ENCODE results near the gene CACNA1C.

The CACNA1C gene

DNA sequence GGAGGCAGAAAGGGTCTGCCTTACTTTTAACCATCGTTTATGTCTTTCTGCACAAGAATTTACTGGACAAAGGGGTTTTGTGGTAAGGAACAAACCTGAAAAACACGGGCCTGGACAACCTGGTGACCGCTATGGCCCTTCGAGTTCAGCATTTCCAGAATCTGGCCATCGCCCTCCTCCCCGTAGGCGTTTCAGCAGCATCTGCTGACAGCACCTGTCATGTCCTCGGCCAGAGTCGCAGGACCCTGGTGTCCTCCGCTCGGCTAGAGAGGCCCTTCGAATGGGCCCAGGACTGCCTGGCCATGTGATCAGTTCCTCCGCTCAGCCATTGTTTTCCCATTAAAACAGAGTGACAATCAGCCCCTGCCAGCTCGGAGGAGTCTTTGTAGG lies 599.2 kb downstream of the CACNA1C start:
- TF ChIP-seq, protein P1, sequence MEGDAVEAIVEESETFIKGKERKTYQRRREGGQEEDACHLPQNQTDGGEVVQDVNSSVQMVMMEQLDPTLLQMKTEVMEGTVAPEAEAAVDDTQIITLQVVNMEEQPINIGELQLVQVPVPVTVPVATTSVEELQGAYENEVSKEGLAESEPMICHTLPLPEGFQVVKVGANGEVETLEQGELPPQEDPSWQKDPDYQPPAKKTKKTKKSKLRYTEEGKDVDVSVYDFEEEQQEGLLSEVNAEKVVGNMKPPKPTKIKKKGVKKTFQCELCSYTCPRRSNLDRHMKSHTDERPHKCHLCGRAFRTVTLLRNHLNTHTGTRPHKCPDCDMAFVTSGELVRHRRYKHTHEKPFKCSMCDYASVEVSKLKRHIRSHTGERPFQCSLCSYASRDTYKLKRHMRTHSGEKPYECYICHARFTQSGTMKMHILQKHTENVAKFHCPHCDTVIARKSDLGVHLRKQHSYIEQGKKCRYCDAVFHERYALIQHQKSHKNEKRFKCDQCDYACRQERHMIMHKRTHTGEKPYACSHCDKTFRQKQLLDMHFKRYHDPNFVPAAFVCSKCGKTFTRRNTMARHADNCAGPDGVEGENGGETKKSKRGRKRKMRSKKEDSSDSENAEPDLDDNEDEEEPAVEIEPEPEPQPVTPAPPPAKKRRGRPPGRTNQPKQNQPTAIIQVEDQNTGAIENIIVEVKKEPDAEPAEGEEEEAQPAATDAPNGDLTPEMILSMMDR (IDR thresholded peaks at IDR 0.05; ENCODE audit: poor library complexity, severe bottlenecking): no peak
- no peaks in the 10 kb centered on the region for H3K4me1 ChIP-seq (ENCODE audit: insufficient read depth, poor library complexity, severe bottlenecking)
- H3K36me3 ChIP-seq (ENCODE audit: low read depth): no peaks in the 10 kb centered on the region
- ATAC-seq (ENCODE audit: low read depth) (no peak), DNase-seq (ENCODE audit: low spot score) (peak; percentile 53)
- no peaks in the 10 kb centered on the region for H3K9me3 ChIP-seq (ENCODE audit: severe bottlenecking)
- peaks cover 63% of the 10 kb centered on the region for H3K27me3 ChIP-seq (ENCODE audit: insufficient read depth, poor library complexity, severe bottlenecking)
- H3K27ac ChIP-seq (ENCODE audit: poor library complexity, severe bottlenecking): no peak overlapping the region
- no peak overlapping the region for H3K4me3 ChIP-seq (ENCODE audit: severe bottlenecking)

DNA sequence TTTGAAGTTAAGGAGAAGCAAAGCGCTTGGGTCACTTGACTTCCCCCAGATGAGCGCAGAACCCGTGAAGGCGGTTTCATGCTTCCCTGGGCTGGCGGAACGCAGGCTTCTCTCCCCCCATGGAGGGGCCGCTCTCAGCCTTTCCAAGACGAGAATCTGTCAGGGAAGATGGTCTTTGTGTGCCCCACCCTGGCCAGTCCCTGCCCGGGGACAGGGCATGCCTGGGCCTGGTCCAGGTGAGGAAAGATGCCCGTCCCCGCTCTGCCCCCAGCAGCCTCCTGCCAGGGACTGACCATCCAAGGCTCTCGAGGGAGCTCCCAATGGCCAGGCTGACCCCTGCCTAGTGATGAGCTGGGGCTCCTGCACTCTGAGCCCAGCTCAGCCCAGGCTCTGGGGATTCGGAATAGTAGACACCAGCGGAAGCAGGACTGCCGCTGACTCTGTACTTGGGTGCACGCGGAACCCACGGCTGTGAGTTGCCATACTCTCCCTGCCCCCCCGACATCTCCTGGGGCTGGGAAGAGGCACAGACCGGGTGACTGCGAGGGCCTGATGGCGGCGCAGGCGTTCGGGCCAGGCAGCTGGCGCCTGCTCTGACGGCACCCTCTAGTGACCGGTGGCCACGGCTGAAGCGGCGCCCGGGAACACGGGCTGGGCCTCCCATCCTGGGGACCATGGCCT lies 599.8 kb downstream of the CACNA1C start:
- TF ChIP-seq, protein P1 (IDR thresholded peaks at IDR 0.05; ENCODE audit: poor library complexity, severe bottlenecking): no peak
- peak; percentile 56 for DNase-seq (ENCODE audit: low spot score)
- ATAC-seq (ENCODE audit: low read depth): no peak
- H3K36me3 ChIP-seq (ENCODE audit: low read depth): no peaks in the 10 kb centered on the region
- no peak overlapping the region for H3K4me3 ChIP-seq (ENCODE audit: severe bottlenecking)
- H3K27me3 ChIP-seq (ENCODE audit: insufficient read depth, poor library complexity, severe bottlenecking): peaks cover 60% of the 10 kb centered on the region
- H3K4me1 ChIP-seq (ENCODE audit: insufficient read depth, poor library complexity, severe bottlenecking): no peaks in the 10 kb centered on the region
- no peak overlapping the region for H3K27ac ChIP-seq (ENCODE audit: poor library complexity, severe bottlenecking)
- no peaks in the 10 kb centered on the region for H3K9me3 ChIP-seq (ENCODE audit: severe bottlenecking)

- H3K9me3 ChIP-seq (ENCODE audit: severe bottlenecking): no peaks in the 10 kb centered on the region
- ATAC-seq (ENCODE audit: low read depth): no peak
- H3K4me1 ChIP-seq (ENCODE audit: insufficient read depth, poor library complexity, severe bottlenecking): no peaks in the 10 kb centered on the region
- H3K4me3 ChIP-seq (ENCODE audit: severe bottlenecking): no peak overlapping the region
- no peak overlapping the region for H3K27ac ChIP-seq (ENCODE audit: poor library complexity, severe bottlenecking)
- H3K36me3 ChIP-seq (ENCODE audit: low read depth): no peaks in the 10 kb centered on the region
- peaks cover 52% of the 10 kb centered on the region for H3K27me3 ChIP-seq (ENCODE audit: insufficient read depth, poor library complexity, severe bottlenecking)
- peak; percentile 56 for DNase-seq (ENCODE audit: low spot score)
- TF ChIP-seq, protein P1 (IDR thresholded peaks at IDR 0.05; ENCODE audit: poor library complexity, severe bottlenecking): no peak
These were observed 600.7 kb downstream of the CACNA1C start for GRCh38 chr12:2653461-2653965.

DNA sequence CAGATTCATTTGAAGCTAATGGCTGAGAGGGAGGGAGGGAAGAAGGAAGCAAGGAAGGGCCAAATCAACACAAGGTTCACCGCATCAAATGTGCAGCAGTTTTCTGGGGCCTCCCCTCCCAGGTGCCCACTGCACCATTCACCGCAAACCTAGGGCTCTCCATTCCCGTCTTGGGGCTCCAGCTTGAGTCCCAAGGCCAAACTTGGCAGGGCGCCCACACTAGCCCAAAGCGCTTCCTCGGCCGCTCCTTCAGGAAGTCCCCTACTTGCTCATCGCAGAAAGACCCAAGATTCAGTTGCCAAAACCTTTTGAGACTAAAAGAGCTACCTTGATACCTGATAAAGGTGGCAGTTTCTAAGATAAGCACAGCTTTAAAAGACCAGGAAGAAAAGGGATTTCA lies 601.5 kb downstream of the CACNA1C start:
- H3K27me3 ChIP-seq (ENCODE audit: insufficient read depth, poor library complexity, severe bottlenecking): peaks cover 44% of the 10 kb centered on the region
- H3K4me3 ChIP-seq (ENCODE audit: severe bottlenecking): no peak overlapping the region
- H3K4me1 ChIP-seq (ENCODE audit: insufficient read depth, poor library complexity, severe bottlenecking): no peaks in the 10 kb centered on the region
- TF ChIP-seq, protein P1 (IDR thresholded peaks at IDR 0.05; ENCODE audit: poor library complexity, severe bottlenecking): no peak
- H3K36me3 ChIP-seq (ENCODE audit: low read depth): no peaks in the 10 kb centered on the region
- no peak for ATAC-seq (ENCODE audit: low read depth)
- no peaks in the 10 kb centered on the region for H3K9me3 ChIP-seq (ENCODE audit: severe bottlenecking)
- H3K27ac ChIP-seq (ENCODE audit: poor library complexity, severe bottlenecking): no peak overlapping the region
- peak; percentile 67 for DNase-seq (ENCODE audit: low spot score)

DNA sequence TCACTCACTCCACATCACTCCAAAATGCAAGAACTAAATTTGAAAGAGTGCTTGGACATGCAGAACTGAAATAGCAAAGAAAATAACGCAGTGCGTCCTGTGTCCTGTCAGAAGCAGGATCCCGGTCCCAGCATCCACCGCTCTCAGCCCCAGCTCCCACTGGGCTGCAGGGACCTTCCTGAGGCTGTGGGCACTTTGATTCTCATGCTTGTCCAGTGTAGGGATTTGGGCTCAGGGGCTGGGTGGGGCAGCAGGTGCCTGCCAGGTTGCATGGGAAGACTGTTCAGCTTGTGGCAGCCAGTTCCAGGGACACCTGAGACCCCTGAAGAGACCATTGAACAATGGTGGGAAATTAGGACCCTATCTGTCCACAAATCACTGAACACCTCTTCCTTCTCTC lies 602.0 kb downstream of the CACNA1C start:
- TF ChIP-seq, protein P1 (IDR thresholded peaks at IDR 0.05; ENCODE audit: poor library complexity, severe bottlenecking): no peak
- Histone ChIP-seq H3K27ac (ENCODE audit: poor library complexity, severe bottlenecking) (no peak overlapping the region), H3K4me1 (ENCODE audit: insufficient read depth, poor library complexity, severe bottlenecking) (no peaks in the 10 kb centered on the region), H3K36me3 (ENCODE audit: low read depth) (no peaks in the 10 kb centered on the region), H3K9me3 (ENCODE audit: severe bottlenecking) (no peaks in the 10 kb centered on the region), H3K4me3 (ENCODE audit: severe bottlenecking) (no peak overlapping the region), H3K27me3 (ENCODE audit: insufficient read depth, poor library complexity, severe bottlenecking) (peaks cover 40% of the 10 kb centered on the region)
- ATAC-seq (ENCODE audit: low read depth) (no peak), DNase-seq (ENCODE audit: low spot score) (peak; percentile 34)

Measured in RWPE2 (cell line).